Ovary (tissue), 3 donors: Measurements from ENCODE around the gene SEC14L1.

Source experiments
- CTCF ChIP-seq, 3 donors: fragments of 450-650 bp in 2 of 3; fragments of 200-600 bp in 1 of 3; IDR thresholded peaks; one replicate each; pipeline versions ENCODE4 v1.5.1 to v1.8.0; 2016 to 2022; ENCODE audit warnings: antibody characterized with exemption in 3 of 3, mild to moderate bottlenecking in 1 of 3
- POLR2A ChIP-seq: fragments of 450-650 bp; IDR thresholded peaks from one replicate; pipeline ENCODE4 v1.6.1; 2017; ENCODE audit warnings: antibody characterized with exemption, mild to moderate bottlenecking, moderate library complexity
- donor health status: DM: no; HTN: no; CAD: no.

DNA sequence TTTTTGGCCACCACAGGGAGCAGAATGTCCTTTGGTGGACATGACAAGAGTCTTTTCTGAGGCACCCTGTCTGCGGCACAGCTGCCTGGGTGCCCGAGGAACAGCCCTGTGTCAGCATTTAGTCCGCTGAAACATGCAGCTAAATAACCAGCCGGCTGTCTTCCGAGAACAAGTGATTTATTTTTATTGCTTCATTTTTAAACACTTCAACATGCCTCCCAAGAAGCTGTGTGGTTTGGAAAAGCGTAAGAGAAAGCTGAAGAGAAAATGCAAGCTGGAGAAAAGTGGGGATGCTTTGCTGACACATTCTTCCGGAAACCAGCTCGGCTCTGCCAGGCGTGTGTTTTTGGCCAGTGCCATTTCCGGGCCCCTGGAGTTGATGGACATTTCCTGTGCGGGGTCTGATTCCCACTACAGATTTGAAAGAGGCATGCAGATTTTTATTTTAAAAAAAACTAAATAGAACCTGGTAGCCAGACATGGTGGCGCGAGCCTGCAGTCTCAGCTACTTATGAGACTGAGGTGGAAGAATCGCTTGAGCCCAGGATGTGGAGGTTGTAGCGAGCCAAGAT lies 94.7 kb downstream of the SEC14L1 start:
- TF ChIP-seq POLR2A, result no peak
- TF ChIP-seq CTCF (IDR thresholded peaks at IDR 0.05), result no peak
